Skin epidermis (tissue), 12 donors: ENCODE measurements around the gene C16orf95.
"Not testable (repeated sequence)": the region's sequence is repeated elsewhere in the genome, so short reads cannot be mapped to it uniquely, and the experiment has no call there.

Experiments
- H3K27ac ChIP-seq, 21 experiments: fragments of 200-600 bp; sonication (generic) in 11 of 21; one replicate each; pipeline ENCODE4 v1.5.0; 2020; ENCODE audit warnings: mild to moderate bottlenecking in 3 of 21, inconsistent platforms in 2 of 21, moderate library complexity in 2 of 21
- H3K4me3 ChIP-seq, 7 experiments: fragments of 200-600 bp; sonication (generic) in 2 of 7; one replicate each; pipeline ENCODE4 v1.5.0; 2020; ENCODE audit warnings: inconsistent platforms in 2 of 7, mild to moderate bottlenecking in 2 of 7, moderate library complexity in 1 of 7

Gene C16orf95

DNA sequence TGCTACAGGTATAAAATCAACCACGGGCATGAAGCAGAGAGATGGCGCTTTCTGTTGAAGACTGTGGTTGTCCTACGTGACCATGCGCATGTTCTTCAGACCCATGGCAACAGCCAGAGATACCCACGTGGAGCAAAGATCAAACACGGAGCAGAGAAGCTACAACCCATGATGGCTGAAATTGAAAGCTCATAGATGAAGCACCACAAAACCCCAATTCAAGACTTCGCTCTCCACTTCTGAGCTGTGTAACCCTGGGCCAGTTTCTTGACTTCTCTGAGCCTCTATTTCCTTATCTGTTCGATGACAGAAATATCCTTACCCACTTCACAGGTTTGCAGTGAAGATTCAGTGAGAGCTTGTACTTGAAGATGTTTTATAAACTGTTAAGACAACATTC lies 49.6 kb downstream of the C16orf95 start:
- Histone ChIP-seq H3K27ac (no peak overlapping the region), H3K4me3 (no peak overlapping the region)

DNA sequence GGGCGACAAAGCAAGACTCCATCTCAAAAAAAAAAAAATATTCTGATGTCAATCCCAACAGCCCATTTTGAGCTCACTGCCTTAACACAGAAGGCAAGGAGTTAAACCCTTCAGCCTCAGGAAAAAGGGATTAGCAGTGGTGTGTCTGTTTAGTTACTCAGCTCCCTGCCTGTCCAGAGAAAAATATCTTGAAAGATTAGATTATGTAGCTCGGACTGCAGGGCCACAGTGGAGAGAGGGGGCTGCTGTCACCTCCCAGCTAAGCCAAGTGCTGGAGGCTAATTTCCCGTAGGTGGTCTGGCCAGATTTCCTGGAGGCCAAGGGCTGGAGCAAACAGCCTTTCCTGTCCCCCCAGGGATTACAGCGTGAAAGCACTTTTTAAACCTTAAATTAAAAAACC lies 50.3 kb downstream of the C16orf95 start:
- Histone ChIP-seq H3K27ac (no peak overlapping the region), H3K4me3 (no peak overlapping the region)

DNA sequence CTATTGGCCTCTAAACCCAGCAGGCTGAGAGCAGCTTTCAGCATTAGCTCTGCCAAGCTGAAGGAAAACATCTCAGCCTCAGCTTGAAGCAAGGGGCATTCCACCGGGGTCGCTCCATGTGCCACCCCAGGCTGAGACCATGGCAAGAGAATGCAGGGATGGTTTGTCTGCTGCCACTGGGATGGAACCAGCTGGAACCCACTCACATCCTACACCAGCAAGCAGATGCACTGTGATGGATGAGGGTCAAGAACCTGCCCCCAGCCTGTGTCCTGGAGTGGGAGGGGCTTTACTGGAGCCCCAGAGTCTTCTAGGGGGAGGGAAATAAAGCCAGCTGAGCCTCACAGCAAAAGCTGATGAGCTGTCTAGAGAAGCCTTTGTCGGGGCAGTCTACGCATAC lies 51.9 kb downstream of the C16orf95 start:
- no peak overlapping the region for H3K4me3 ChIP-seq
- H3K27ac ChIP-seq, result no peak overlapping the region

GRCh38 chr16:87264634-87265033 lies 52.6 kb downstream of the C16orf95 start:
- no peak overlapping the region for H3K27ac ChIP-seq
- no peak overlapping the region for H3K4me3 ChIP-seq

GRCh38 chr16:87263418-87264052 lies 53.7 kb downstream of the C16orf95 start:
- H3K4me3 ChIP-seq, result no peak overlapping the region
- H3K27ac ChIP-seq, result no peak overlapping the region

DNA sequence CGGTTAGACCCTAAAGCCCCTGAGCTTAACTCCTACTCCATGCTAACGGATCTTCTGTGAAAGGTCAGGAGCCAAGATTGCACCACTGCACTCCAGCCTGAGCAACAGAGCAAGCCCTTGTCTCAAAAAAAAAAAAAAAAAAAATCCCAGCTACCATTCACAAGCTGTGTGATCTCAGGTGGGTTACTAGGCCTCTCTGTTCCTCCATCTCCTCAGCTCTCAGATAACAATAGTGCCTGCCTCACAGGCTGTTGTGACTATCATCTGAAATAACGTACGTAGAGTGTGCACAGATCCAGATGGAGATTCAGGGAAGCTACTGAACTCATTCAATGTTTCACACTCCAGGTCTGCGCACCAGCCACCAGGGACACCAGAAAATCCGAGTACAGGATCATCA lies 57.8 kb downstream of the C16orf95 start:
- H3K4me3 ChIP-seq, result no peak overlapping the region
- H3K27ac ChIP-seq, result no peak overlapping the region

GRCh38 chr16:87258653-87259052 lies 58.5 kb downstream of the C16orf95 start:
- not testable (repeated sequence) for H3K27ac ChIP-seq, H3K4me3 ChIP-seq

DNA sequence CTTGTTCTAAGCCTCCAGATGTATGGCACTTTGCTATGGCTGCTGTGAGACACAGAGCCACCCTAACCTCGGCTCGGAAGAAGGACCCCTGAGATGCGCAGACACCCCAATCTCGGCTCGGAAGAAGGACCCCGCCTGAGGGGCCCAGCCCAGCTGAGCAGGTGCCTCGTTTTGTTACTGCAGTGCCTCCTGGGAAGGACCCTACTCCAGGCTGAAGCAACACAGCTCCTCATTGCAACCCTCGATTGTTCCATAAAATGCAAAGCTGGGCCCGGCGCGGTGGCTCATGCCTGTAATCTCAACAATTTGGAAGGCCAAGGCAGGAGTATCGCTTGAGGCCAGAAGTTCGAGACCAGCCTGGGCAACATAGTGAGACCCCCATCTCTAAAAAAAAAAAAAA lies 61.3 kb downstream of the C16orf95 start:
- Histone ChIP-seq H3K27ac (no peak overlapping the region), H3K4me3 (no peak overlapping the region)

DNA sequence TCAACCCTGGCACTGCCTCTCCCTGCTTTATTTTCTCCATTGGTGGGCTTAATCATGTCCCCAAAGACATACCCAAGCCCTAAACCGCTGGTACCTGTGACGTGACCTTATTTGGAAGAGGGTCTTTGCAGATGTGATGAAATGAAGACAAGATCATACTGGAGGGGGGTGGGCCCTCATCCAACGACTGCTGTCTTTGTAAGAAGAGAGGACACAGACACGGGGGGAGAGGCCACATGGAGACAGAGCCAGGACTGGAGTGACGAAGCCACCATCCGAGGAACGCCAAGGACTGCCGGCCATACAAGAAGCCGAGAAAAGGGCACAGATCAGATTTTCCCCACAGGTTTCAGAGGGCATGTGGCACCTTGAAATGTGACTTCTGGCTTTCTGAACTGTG lies 62.5 kb downstream of the C16orf95 start:
- no peak overlapping the region for H3K27ac ChIP-seq
- no peak overlapping the region for H3K4me3 ChIP-seq

DNA sequence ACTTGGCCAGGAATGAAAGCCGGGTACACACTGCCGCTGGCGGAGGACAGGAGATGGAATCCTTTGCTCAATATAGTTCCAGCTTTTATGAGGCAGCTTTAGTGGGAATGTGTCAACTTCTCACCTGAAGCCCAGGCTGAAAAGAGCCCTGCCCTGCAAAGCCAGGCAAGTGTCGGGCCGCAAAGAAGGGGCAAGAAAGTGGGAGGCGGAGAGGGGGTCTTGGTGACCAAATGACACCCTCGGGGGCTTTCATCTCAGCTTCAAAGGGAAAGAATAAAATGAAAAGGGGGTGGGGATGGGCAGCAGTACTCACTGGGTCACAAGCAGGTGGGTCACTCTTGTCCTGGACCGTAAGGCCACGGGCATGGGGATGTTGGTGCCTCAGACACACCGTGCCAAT lies 62.9 kb downstream of the C16orf95 start:
- H3K27ac ChIP-seq, result no peak overlapping the region
- H3K4me3 ChIP-seq, result no peak overlapping the region

DNA sequence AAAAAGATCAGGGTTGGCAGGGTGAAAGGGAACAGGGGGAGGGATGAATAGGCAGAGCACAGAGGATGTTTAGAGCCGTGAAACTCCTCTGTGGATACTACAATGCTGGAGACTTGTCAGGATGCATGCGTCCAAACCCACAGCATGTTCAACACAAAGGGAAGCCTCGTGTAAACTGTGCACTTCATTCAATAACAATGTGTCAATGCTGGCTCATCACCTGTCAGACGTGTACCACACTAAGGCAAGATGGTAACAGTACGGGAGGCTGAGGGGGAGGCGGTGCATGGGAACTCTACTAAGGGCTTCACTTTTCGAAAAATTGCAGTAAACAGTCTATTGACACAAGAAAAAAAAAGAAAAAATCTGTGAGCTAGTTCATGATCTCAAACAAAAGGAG lies 63.7 kb downstream of the C16orf95 start:
- H3K27ac ChIP-seq, result no peak overlapping the region

More for the DNA sequence above, 63.7 kb downstream of the C16orf95 start:
- no peak overlapping the region for H3K4me3 ChIP-seq
